ENCODE data around the gene KCTD15.

The KCTD15 gene

GRCh38 chr19:33777351-33777750, 19.3 kb upstream of the KCTD15 start:
- ATAC-seq (ENCODE audit: low read depth) (no peak), DNase-seq (ENCODE audit: low spot score in 2 of 2) (no peak)
- Mint-ChIP-seq H3K4me3 (no peak overlapping the region), H3K36me3 (no peaks in the 10 kb centered on the region), H3K4me1 (peaks cover 11% of the 10 kb centered on the region), H3K27me3 (peaks cover 28% of the 10 kb centered on the region), H3K9me3 (no peaks in the 10 kb centered on the region), H3K27ac (no peak overlapping the region)

GRCh38 chr19:33777753-33778088, 18.9 kb upstream of the KCTD15 start:
- Mint-ChIP-seq H3K27me3 (peaks cover 30% of the 10 kb centered on the region), H3K9me3 (no peaks in the 10 kb centered on the region), H3K4me3 (no peak overlapping the region), H3K36me3 (no peaks in the 10 kb centered on the region), H3K4me1 (peaks cover 11% of the 10 kb centered on the region), H3K27ac (no peak overlapping the region)
- ATAC-seq (ENCODE audit: low read depth) (no peak), DNase-seq (ENCODE audit: low spot score in 2 of 2) (no peak)

GRCh38 chr19:33778089-33778791, 18.4 kb upstream of the KCTD15 start:
- peaks cover 11% of the 10 kb centered on the region for H3K4me1 Mint-ChIP-seq
- no peak overlapping the region for H3K4me3 Mint-ChIP-seq
- H3K27me3 Mint-ChIP-seq = peaks cover 30% of the 10 kb centered on the region
- ATAC-seq (ENCODE audit: low read depth) = peak; percentile 91
- peak; percentile 83 to 93 for DNase-seq (ENCODE audit: low spot score in 2 of 2)
- no peaks in the 10 kb centered on the region for H3K36me3 Mint-ChIP-seq
- H3K9me3 Mint-ChIP-seq = no peaks in the 10 kb centered on the region
- H3K27ac Mint-ChIP-seq = no peak overlapping the region

GRCh38 chr19:33779849-33780248, 16.8 kb upstream of the KCTD15 start:
- peaks cover 30% of the 10 kb centered on the region for H3K27me3 Mint-ChIP-seq
- peaks cover 11% of the 10 kb centered on the region for H3K4me1 Mint-ChIP-seq
- no peak overlapping the region for H3K4me3 Mint-ChIP-seq
- no peak for ATAC-seq (ENCODE audit: low read depth)
- no peak for DNase-seq (ENCODE audit: low spot score in 2 of 2)
- H3K9me3 Mint-ChIP-seq = no peaks in the 10 kb centered on the region
- H3K36me3 Mint-ChIP-seq = no peaks in the 10 kb centered on the region
- H3K27ac Mint-ChIP-seq = no peak overlapping the region

- Mint-ChIP-seq H3K36me3 (no peaks in the 10 kb centered on the region), H3K27ac (no peak overlapping the region), H3K4me1 (peaks cover 11% of the 10 kb centered on the region), H3K9me3 (no peaks in the 10 kb centered on the region), H3K27me3 (peaks cover 30% of the 10 kb centered on the region), H3K4me3 (no peak overlapping the region)
- ATAC-seq (ENCODE audit: low read depth) = no peak
- no peak for DNase-seq (ENCODE audit: low spot score in 2 of 2)
These were observed 16.4 kb upstream of the KCTD15 start for GRCh38 chr19:33780251-33780650.

- DNase-seq (ENCODE audit: low spot score in 2 of 2) (no peak), ATAC-seq (ENCODE audit: low read depth) (no peak)
- Mint-ChIP-seq H3K4me1 (peaks cover 9% of the 10 kb centered on the region), H3K27me3 (peaks cover 26% of the 10 kb centered on the region), H3K27ac (no peak overlapping the region), H3K36me3 (no peaks in the 10 kb centered on the region), H3K4me3 (no peak overlapping the region), H3K9me3 (no peaks in the 10 kb centered on the region)
These were observed 15.9 kb upstream of the KCTD15 start for GRCh38 chr19:33780746-33781145.

GRCh38 chr19:33781415-33781935, 15.2 kb upstream of the KCTD15 start:
- no peaks in the 10 kb centered on the region for H3K36me3 Mint-ChIP-seq
- peaks cover 6% of the 10 kb centered on the region for H3K4me1 Mint-ChIP-seq
- peaks cover 22% of the 10 kb centered on the region for H3K27me3 Mint-ChIP-seq
- no peak for ATAC-seq (ENCODE audit: low read depth)
- no peak for DNase-seq (ENCODE audit: low spot score in 2 of 2)
- no peaks in the 10 kb centered on the region for H3K9me3 Mint-ChIP-seq
- no peak overlapping the region for H3K4me3 Mint-ChIP-seq
- H3K27ac Mint-ChIP-seq = no peak overlapping the region

- Mint-ChIP-seq H3K4me1 (peaks cover 6% of the 10 kb centered on the region), H3K4me3 (no peak overlapping the region), H3K27ac (no peak overlapping the region), H3K9me3 (no peaks in the 10 kb centered on the region), H3K27me3 (peaks cover 22% of the 10 kb centered on the region), H3K36me3 (no peaks in the 10 kb centered on the region)
- no peak for DNase-seq (ENCODE audit: low spot score in 2 of 2)
- ATAC-seq (ENCODE audit: low read depth) = no peak
These were observed 14.7 kb upstream of the KCTD15 start for GRCh38 chr19:33781996-33782395.

- Mint-ChIP-seq H3K36me3 (no peaks in the 10 kb centered on the region), H3K27me3 (peaks cover 19% of the 10 kb centered on the region), H3K4me1 (peaks cover under 1% of the 10 kb centered on the region), H3K27ac (no peak overlapping the region), H3K9me3 (no peaks in the 10 kb centered on the region), H3K4me3 (no peak overlapping the region)
- DNase-seq (ENCODE audit: low spot score in 2 of 2) (no peak), ATAC-seq (ENCODE audit: low read depth) (no peak)
These were observed 12.2 kb upstream of the KCTD15 start for GRCh38 chr19:33784432-33784831.

GRCh38 chr19:33785795-33786194, 10.9 kb upstream of the KCTD15 start:
- H3K36me3 Mint-ChIP-seq = no peaks in the 10 kb centered on the region
- H3K4me1 Mint-ChIP-seq = no peaks in the 10 kb centered on the region
- ATAC-seq (ENCODE audit: low read depth) (no peak), DNase-seq (ENCODE audit: low spot score in 2 of 2) (no peak)
- peaks cover 14% of the 10 kb centered on the region for H3K27me3 Mint-ChIP-seq
- no peak overlapping the region for H3K4me3 Mint-ChIP-seq
- H3K27ac Mint-ChIP-seq = no peak overlapping the region
- no peaks in the 10 kb centered on the region for H3K9me3 Mint-ChIP-seq

- DNase-seq (ENCODE audit: low spot score in 2 of 2) = no peak
- Mint-ChIP-seq H3K27me3 (peaks cover 20% of the 10 kb centered on the region), H3K27ac (no peak overlapping the region)
These were observed 8.0 kb upstream of the KCTD15 start for GRCh38 chr19:33788676-33789075.

GRCh38 chr19:33789344-33789743, 7.3 kb upstream of the KCTD15 start:
- H3K4me3 Mint-ChIP-seq = no peak overlapping the region
- no peaks in the 10 kb centered on the region for H3K9me3 Mint-ChIP-seq
- H3K27ac Mint-ChIP-seq = no peak overlapping the region
- H3K27me3 Mint-ChIP-seq = peaks cover 20% of the 10 kb centered on the region
- no peak for ATAC-seq (ENCODE audit: low read depth)
- no peak for DNase-seq (ENCODE audit: low spot score in 2 of 2)
- no peaks in the 10 kb centered on the region for H3K4me1 Mint-ChIP-seq
- H3K36me3 Mint-ChIP-seq = no peaks in the 10 kb centered on the region

More at GRCh38 chr19:33788676-33789075, 8.0 kb upstream of the KCTD15 start:
- no peaks in the 10 kb centered on the region for H3K36me3 Mint-ChIP-seq
- ATAC-seq (ENCODE audit: low read depth) = no peak
- no peaks in the 10 kb centered on the region for H3K4me1 Mint-ChIP-seq
- H3K4me3 Mint-ChIP-seq = no peak overlapping the region
- no peaks in the 10 kb centered on the region for H3K9me3 Mint-ChIP-seq

- H3K4me3 Mint-ChIP-seq = peak overlapping the region; percentile 70
- peaks cover 10% of the 10 kb centered on the region for H3K27me3 Mint-ChIP-seq
- no peaks in the 10 kb centered on the region for H3K4me1 Mint-ChIP-seq
- no peak for DNase-seq (ENCODE audit: low spot score in 2 of 2)
- no peaks in the 10 kb centered on the region for H3K9me3 Mint-ChIP-seq
- no peak overlapping the region for H3K27ac Mint-ChIP-seq
- no peaks in the 10 kb centered on the region for H3K36me3 Mint-ChIP-seq
- no peak for ATAC-seq (ENCODE audit: low read depth)
These were observed 1.8 kb upstream of the KCTD15 start for GRCh38 chr19:33794683-33795369.

GRCh38 chr19:33795370-33796163, 1.1 kb upstream of the KCTD15 start:
- peak; percentile 68 for ATAC-seq (ENCODE audit: low read depth)
- H3K27ac Mint-ChIP-seq = no peak overlapping the region
- H3K4me1 Mint-ChIP-seq = no peaks in the 10 kb centered on the region
- DNase-seq (ENCODE audit: low spot score in 2 of 2) = peak; percentile 28 to 46
- peak overlapping the region; percentile 75 for H3K4me3 Mint-ChIP-seq
- no peaks in the 10 kb centered on the region for H3K9me3 Mint-ChIP-seq
- no peaks in the 10 kb centered on the region for H3K36me3 Mint-ChIP-seq
- H3K27me3 Mint-ChIP-seq = peaks cover 12% of the 10 kb centered on the region
